HepG2 (cell line): ENCODE measurements around the gene COL9A3. TPM values are rescaled to one million over a fixed set of nuclear protein-coding genes. Genes with fewer than 3 reads are reported as not detected.

Source experiments
- ATAC-seq: fragments of 200-7000 bp; cut with Tn5 transposase; 3 replicates; pipeline ENCODE4 v1.9.1; 2020; ENCODE audit warnings: mild to moderate bottlenecking, moderate library complexity
- BruUV-seq: library from RNA; stranded (reverse); fragments of 400-500 nt; replicated peaks from 2 replicates; lab custom pipeline; 2021; lab: Mats Ljungman, UMichigan
- CTCF ChIA-PET: fragments of 300-600 bp; formaldehyde crosslinking; extraction: SDS; loops from one replicate; lab custom pipeline; 2021; ENCODE audit warnings: low total read pairs, inconsistent platforms, low intra/inter-chr PET ratio; lab: Yijun Ruan, JAX
- POLR2A ChIA-PET: fragments of 350-600 bp; sonication (Branson Sonifier 250); formaldehyde crosslinking; loops from one replicate; lab custom pipeline; 2020; ENCODE audit warnings: antibody characterized with exemption, inconsistent platforms; lab: Yijun Ruan, JAX
- DNase-seq: peaks from one replicate; pipeline ENCODE4 v3.0.0-alpha.2; 2015; ENCODE audit warnings: low spot score
- FAIRE-seq: peaks from 3 replicates; lab custom pipeline; 2011; peaks lifted over from hg19 to GRCh38; lab: Jason Lieb, UNC
- H2AFZ ChIP-seq: one replicate; pipeline ENCODE4 v1.6.1; 2011; ENCODE audit warnings: low read length, inconsistent platforms
- H3K27ac ChIP-seq: fragments of 300-600 bp; 3 replicates; pipeline ENCODE4 v1.8.0; 2011; ENCODE audit warnings: mixed run types, mild to moderate bottlenecking, mixed read lengths, low read length, inconsistent platforms; ENCODE audit not compliant: insufficient read depth; ENCODE audit errors: extremely low read length
- H3K27me3 ChIP-seq, 2 experiments: fragments of 200-600 bp in 1 of 2; 2 replicates in 1 of 2; 3 replicates in 1 of 2; pipeline versions ENCODE4 v1.6.0 to v1.8.0; 2011; ENCODE audit warnings: low read length in 2 of 2, mild to moderate bottlenecking in 2 of 2, moderate library complexity in 2 of 2, inconsistent platforms in 1 of 2; ENCODE audit not compliant: insufficient read depth in 2 of 2, control insufficient read depth in 1 of 2
- H3K36me3 ChIP-seq, 2 experiments: fragments of 200-600 bp in 1 of 2; replicated peaks in 1 of 2; 2 replicates in 1 of 2; 3 replicates in 1 of 2; pipeline versions ENCODE4 v1.5.1 to v1.8.0; 2011; ENCODE audit warnings: low read length in 2 of 2, inconsistent platforms in 1 of 2; ENCODE audit not compliant: insufficient read depth in 2 of 2, control insufficient read depth in 1 of 2
- H3K4me1 ChIP-seq: 2 replicates; pipeline ENCODE4 v1.5.1; 2012; ENCODE audit warnings: low read length, inconsistent platforms; ENCODE audit not compliant: insufficient read depth
- H3K4me2 ChIP-seq: 2 replicates; pipeline ENCODE4 v1.6.0; 2011; ENCODE audit warnings: low read depth, low read length, inconsistent platforms
- H3K4me3 ChIP-seq, 3 experiments: fragments of 200-600 bp in 1 of 3; sonication (generic), shearing (Covaris generic) in 1 of 3; replicated peaks in 1 of 3; 2 replicates each; pipeline ENCODE4 v1.5.1; 2011 to 2016; ENCODE audit warnings: low read length in 3 of 3, inconsistent platforms in 2 of 3, low read depth in 2 of 3, mild to moderate bottlenecking in 2 of 3, control low read depth in 1 of 3, mixed read lengths in 1 of 3; ENCODE audit not compliant: insufficient read depth in 1 of 3
- H3K79me2 ChIP-seq: one replicate; pipeline ENCODE4 v1.6.1; 2011; ENCODE audit warnings: low read length, inconsistent platforms; ENCODE audit not compliant: insufficient read depth
- H3K9ac ChIP-seq: 2 replicates; pipeline ENCODE4 v1.6.0; 2011; ENCODE audit warnings: mild to moderate bottlenecking, low read depth, low read length, inconsistent platforms; ENCODE audit not compliant: insufficient read depth
- H3K9me3 ChIP-seq: 2 replicates; pipeline ENCODE4 v1.5.1; 2012; ENCODE audit warnings: mild to moderate bottlenecking, low read length
- H4K20me1 ChIP-seq: 2 replicates; pipeline ENCODE4 v1.6.0; 2011; ENCODE audit warnings: inconsistent platforms, mild to moderate bottlenecking, low read length, moderate library complexity; ENCODE audit not compliant: insufficient read depth
- BHLHE40 ChIP-seq: IDR thresholded peaks from 2 replicates; pipeline ENCODE4 v1.6.1; 2011; ENCODE audit warnings: low read length, improper control_type of control experiment
- BORCS8-MEF2B ChIP-seq: sonication (generic); formaldehyde crosslinking; IDR thresholded peaks from 2 replicates; pipeline ENCODE4 v1.8.0; 2022; ENCODE audit warnings: mild to moderate bottlenecking, missing genetic modification reagents
- DMAP1 ChIP-seq: IDR thresholded peaks from 2 replicates; pipeline ENCODE4 v1.6.1; 2016
- NCOA5 ChIP-seq: sonication (generic); formaldehyde crosslinking; IDR thresholded peaks from 2 replicates; pipeline ENCODE4 v1.4.0; 2020; ENCODE audit warnings: missing genetic modification reagents
- SNAPC2 ChIP-seq: sonication (generic); formaldehyde crosslinking; IDR thresholded peaks from 2 replicates; pipeline ENCODE4 v1.8.1; 2022; ENCODE audit warnings: mild to moderate bottlenecking, missing genetic modification reagents
- SRSF1 ChIP-seq: fragments of 200-400 bp; formaldehyde crosslinking; optimal IDR thresholded peaks from 2 replicates; pipeline ENCODE3; 2017; ENCODE audit warnings: mild to moderate bottlenecking, low read depth, low read length, moderate library complexity
- XBP1 ChIP-seq: sonication (generic); formaldehyde crosslinking; IDR thresholded peaks from 2 replicates; pipeline ENCODE4 v1.5.0; 2020; ENCODE audit warnings: missing genetic modification reagents
- ZBTB2 ChIP-seq: sonication (generic); formaldehyde crosslinking; IDR thresholded peaks from 2 replicates; pipeline ENCODE4 v1.8.0; 2022; ENCODE audit warnings: low read depth, missing genetic modification reagents
- ZBTB20 ChIP-seq: sonication (generic); formaldehyde crosslinking; IDR thresholded peaks from 2 replicates; pipeline ENCODE4 v1.8.1; 2023; ENCODE audit warnings: missing genetic modification reagents, low read depth, mild to moderate bottlenecking, borderline replicate concordance
- ZBTB21 ChIP-seq: sonication (generic); formaldehyde crosslinking; IDR thresholded peaks from 2 replicates; pipeline ENCODE4 v1.4.0; 2020; ENCODE audit warnings: missing genetic modification reagents
- ZNF160 ChIP-seq: sonication (generic); formaldehyde crosslinking; IDR thresholded peaks from 2 replicates; pipeline ENCODE4 v1.8.0; 2022; ENCODE audit warnings: mild to moderate bottlenecking, inconsistent platforms, missing genetic modification reagents
- ZNF446 ChIP-seq: sonication (generic); formaldehyde crosslinking; IDR thresholded peaks from 2 replicates; pipeline ENCODE4 v1.5.0; 2020; ENCODE audit warnings: mild to moderate bottlenecking, missing genetic modification reagents
- ZNF501 ChIP-seq: sonication (generic); formaldehyde crosslinking; IDR thresholded peaks from 2 replicates; pipeline ENCODE4 v1.5.1; 2020; ENCODE audit warnings: mild to moderate bottlenecking, moderate library complexity, missing genetic modification reagents
- ZNF598 ChIP-seq: sonication (generic); formaldehyde crosslinking; IDR thresholded peaks from 2 replicates; pipeline ENCODE4 v1.5.1; 2020; ENCODE audit warnings: mild to moderate bottlenecking, missing genetic modification reagents, borderline replicate concordance
- ZNF709 ChIP-seq: sonication (generic); formaldehyde crosslinking; IDR thresholded peaks from 2 replicates; pipeline ENCODE4 v1.5.0; 2020; ENCODE audit warnings: mild to moderate bottlenecking, missing genetic modification reagents
- ZNF749 ChIP-seq: sonication (generic); formaldehyde crosslinking; IDR thresholded peaks from 2 replicates; pipeline ENCODE4 v1.8.0; 2022; ENCODE audit warnings: mild to moderate bottlenecking, missing genetic modification reagents, moderate library complexity, borderline replicate concordance
- ZSCAN21 ChIP-seq: sonication (generic); formaldehyde crosslinking; IDR thresholded peaks from 2 replicates; pipeline ENCODE4 v1.8.0; 2022; ENCODE audit warnings: mild to moderate bottlenecking, missing genetic modification reagents, moderate library complexity, borderline replicate concordance
- ZSCAN5A ChIP-seq: sonication (generic); formaldehyde crosslinking; IDR thresholded peaks from 2 replicates; pipeline ENCODE4 v1.8.0; 2022; ENCODE audit warnings: mild to moderate bottlenecking, missing genetic modification reagents, borderline replicate concordance
- WGBS: methylation state at CpG from one replicate; pipeline ENCODE4 v1.1.6; 2017; ENCODE audit warnings: low lambda C conversion rate; 5-methylcytosine and 5-hydroxymethylcytosine counted together
- in situ Hi-C: cut with HindIII; loops from 2 replicates; pipeline ENCODE4 v1.10.0; 2017; ENCODE audit warnings: low pct_unique_long_range_greater_than_20kb; ENCODE audit not compliant: extremely low pct_ligation_motif_present
- intact Hi-C: fragments of 100-400 bp; cut with micrococcal nuclease; formaldehyde crosslinking; loops from one replicate; pipeline ENCODE4 v1.10.0; 2022; ENCODE audit not compliant: unreplicated experiment
- polyA plus RNA-seq, 8 experiments: library from polyadenylated mRNA; depleted of rRNA in 3 of 8; stranded (reverse) in 7 of 8; unstranded in 1 of 8; fragments of >200 nt; fragmentation: Illumina TruSeq in 4 of 8; extraction: Trizol in 4 of 8; gene quantifications; 2 replicates each; pipeline versions ENCODE4 v1.2.1 to v1.2.3, GENCODE V29; 2011 to 2016; ENCODE audit warnings: low read depth in 4 of 8, missing spikeins in 1 of 8, mixed read lengths in 1 of 8; ENCODE audit not compliant: insufficient read depth in 1 of 8
- total RNA-seq, 5 experiments: library from RNA; depleted of rRNA; stranded (reverse); fragments of >200 nt; fragmentation: Illumina TruSeq; extraction: Trizol; gene quantifications; 2 replicates each; pipeline ENCODE4 v1.2.3, GENCODE V29; 2016; ENCODE audit warnings: low read depth in 1 of 5
- TF ChIP-seq, protein P1 (sequence below): sonication (generic); formaldehyde crosslinking; IDR thresholded peaks from 2 replicates; pipeline ENCODE4 v1.4.0; 2020; ENCODE audit warnings: mild to moderate bottlenecking, missing genetic modification reagents

The COL9A3 gene
- total and polyA plus RNA-seq, 2 of the 13 experiments (the other 11 are each of a cell fraction or from before 2014, with no cell fraction given) = 155 to 204 TPM

- H3K4me3 ChIP-seq = peak overlapping the region in 1 of 3 experiments; percentile 75; a peak in 2 of 6 replicates
- H3K27me3 ChIP-seq = peaks cover 6 to 38% of the 10 kb centered on the region in 2 experiments; a peak in 4 of 5 replicates
- BruUV-seq = no TSS peak
- in situ Hi-C loops = loop anchor here (5.0 to 25.0 kb wide), 3 partner anchors 126 to 281 kb away; no protein-coding TSS in a partner anchor
- H3K36me3 ChIP-seq = peaks cover 5 to 6% of the 10 kb centered on the region in 2 experiments; a peak in 2 of 5 replicates
- intact Hi-C loops = loop anchor here (5.0 to 10.0 kb wide), 3 partner anchors 106 to 418 kb away; no protein-coding TSS in a partner anchor
- ATAC-seq (no peak), DNase-seq (no peak), FAIRE-seq (no peak)
- no peak overlapping the region for H2AFZ ChIP-seq
- peaks cover 54% of the 10 kb centered on the region for H3K4me1 ChIP-seq
- H3K4me2 ChIP-seq = peak overlapping the region; percentile 88
- peaks cover 8% of the 10 kb centered on the region for H3K79me2 ChIP-seq
- no peak overlapping the region for H3K27ac ChIP-seq
- 46% methylated on average over 22 of the region's 22 CpGs for WGBS
- POLR2A ChIA-PET = interaction anchor here (1.2 to 4.2 kb wide), 11 partner anchors 12 to 381 kb away, joined by 3 to 110 read pairs (median 11); partner anchors contain the start of genes COL9A3, DIDO1 and OGFR
- CTCF ChIA-PET = interaction anchor here (3.9 kb wide), 1 partner anchor 125 kb away, joined by 93 read pairs; no protein-coding TSS in a partner anchor
- H3K9ac ChIP-seq = peak overlapping the region; percentile 68
- peaks cover 5% of the 10 kb centered on the region; the same call in 1 of the 2 replicates for H4K20me1 ChIP-seq
- no peaks in the 10 kb centered on the region for H3K9me3 ChIP-seq
- TF ChIP-seq NCOA5 (CRISPR knock-in tag) = no peak
- TF ChIP-seq XBP1 (CRISPR knock-in tag) = no peak
- TF ChIP-seq ZSCAN21 (CRISPR knock-in tag) = 0 out of 2 replicates have a peak, but pooled peaks have one; percentile 34
- TF ChIP-seq DMAP1 = 0 out of 2 replicates have a peak, but pooled peaks have one; percentile 22
- no peak for TF ChIP-seq ZBTB2 (CRISPR knock-in tag)
- no peak for TF ChIP-seq ZNF446 (CRISPR knock-in tag)
- peak; percentile 13; the same call in 1 of the 2 replicates for TF ChIP-seq ZNF709 (CRISPR knock-in tag)
- no peak for TF ChIP-seq ZBTB20
- TF ChIP-seq ZBTB21 (CRISPR knock-in tag) = 0 out of 2 replicates have a peak, but pooled peaks have one; percentile 4
- TF ChIP-seq ZNF598 (CRISPR knock-in tag) = 0 out of 2 replicates have a peak, but pooled peaks have one; percentile 79
- TF ChIP-seq SNAPC2 = 0 out of 2 replicates have a peak, but pooled peaks have one; percentile 7
- TF ChIP-seq BORCS8-MEF2B (CRISPR knock-in tag) = peak; percentile 9; the same call in 1 of the 2 replicates
- TF ChIP-seq BHLHE40 = 0 out of 2 replicates have a peak, but pooled peaks have one; percentile 15
- TF ChIP-seq, protein P1, sequence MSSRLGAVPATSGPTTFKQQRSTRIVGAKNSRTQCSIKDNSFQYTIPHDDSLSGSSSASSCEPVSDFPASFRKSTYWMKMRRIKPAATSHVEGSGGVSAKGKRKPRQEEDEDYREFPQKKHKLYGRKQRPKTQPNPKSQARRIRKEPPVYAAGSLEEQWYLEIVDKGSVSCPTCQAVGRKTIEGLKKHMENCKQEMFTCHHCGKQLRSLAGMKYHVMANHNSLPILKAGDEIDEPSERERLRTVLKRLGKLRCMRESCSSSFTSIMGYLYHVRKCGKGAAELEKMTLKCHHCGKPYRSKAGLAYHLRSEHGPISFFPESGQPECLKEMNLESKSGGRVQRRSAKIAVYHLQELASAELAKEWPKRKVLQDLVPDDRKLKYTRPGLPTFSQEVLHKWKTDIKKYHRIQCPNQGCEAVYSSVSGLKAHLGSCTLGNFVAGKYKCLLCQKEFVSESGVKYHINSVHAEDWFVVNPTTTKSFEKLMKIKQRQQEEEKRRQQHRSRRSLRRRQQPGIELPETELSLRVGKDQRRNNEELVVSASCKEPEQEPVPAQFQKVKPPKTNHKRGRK = 0 out of 2 replicates have a peak, but pooled peaks have one; percentile 13
- TF ChIP-seq ZNF749 (CRISPR knock-in tag) = 0 out of 2 replicates have a peak, but pooled peaks have one; percentile 23
- no peak for TF ChIP-seq ZNF160 (CRISPR knock-in tag)
- peak; percentile 36 for TF ChIP-seq ZNF501
- peak; percentile 30 for TF ChIP-seq SRSF1
- no peak for TF ChIP-seq ZSCAN5A (CRISPR knock-in tag)
Observed at GRCh38 chr20:62792940-62793756, 23.7 kb upstream of the COL9A3 start.
